ENCODE measurements around the gene CAPN7.

- TF ChIP-seq CTCF (IDR thresholded peaks at IDR 0.05), result no peak
- TF ChIP-seq EZH2phosphoT487 (IDR thresholded peaks at IDR 0.05), result no peak
Measured at GRCh38 chr3:15216501-15216900, 10.5 kb downstream of the CAPN7 start.
